Fibroblast of the conjunctiva (primary cell): ENCODE results near the gene F10.
"Not testable (repeated sequence)": the region's sequence is repeated elsewhere in the genome, so short reads cannot be mapped to it uniquely, and the experiment has no call there.

ENCODE experiments used
- DNase-seq: peaks from one replicate; pipeline ENCODE4 v3.0.0-alpha.2; 2010; ENCODE audit warnings: low read depth

The F10 gene

GRCh38 chr13:113102727-113103126, 19.9 kb upstream of the F10 start:
- no peak for DNase-seq

GRCh38 chr13:113103646-113104045, 19.0 kb upstream of the F10 start:
- DNase-seq = no peak

GRCh38 chr13:113105032-113105920, 17.3 kb upstream of the F10 start, which contains the start of gene F7:
F7 (plus strand) TSS chr13:113105791; CDS start chr13:113105842, 51 bp downstream.
- no peak for DNase-seq

GRCh38 chr13:113105921-113106452, 16.6 kb upstream of the F10 start:
- no peak for DNase-seq

- no peak for DNase-seq
Measured at GRCh38 chr13:113106711-113107351, 15.8 kb upstream of the F10 start.

- not testable (repeated sequence) for DNase-seq
Measured at GRCh38 chr13:113108521-113108920, 14.1 kb upstream of the F10 start.

- DNase-seq = no peak
Measured at GRCh38 chr13:113109151-113110047, 13.2 kb upstream of the F10 start.

GRCh38 chr13:113110048-113110851, 12.3 kb upstream of the F10 start:
- DNase-seq = no peak

GRCh38 chr13:113110852-113111315, 11.7 kb upstream of the F10 start:
- no peak for DNase-seq

- DNase-seq = not testable (repeated sequence)
Measured at GRCh38 chr13:113111821-113112220, 10.8 kb upstream of the F10 start.

GRCh38 chr13:113112475-113112874, 10.1 kb upstream of the F10 start:
- DNase-seq = not testable (repeated sequence)

- DNase-seq = no peak
Measured at GRCh38 chr13:113112893-113113845, 9.4 kb upstream of the F10 start.

- DNase-seq = no peak
Measured at GRCh38 chr13:113113846-113114271, 8.7 kb upstream of the F10 start.

GRCh38 chr13:113114511-113115362, 7.9 kb upstream of the F10 start:
- DNase-seq = no peak

- no peak for DNase-seq
Measured at GRCh38 chr13:113115363-113116205, 7.0 kb upstream of the F10 start.

GRCh38 chr13:113116206-113116800, 6.3 kb upstream of the F10 start:
- no peak for DNase-seq

- DNase-seq = no peak
Measured at GRCh38 chr13:113116871-113117271, 5.7 kb upstream of the F10 start.
